HepG2 (cell line): ENCODE results near the gene NEDD8.

ENCODE experiments used
- ARNTL ChIP-seq: sonication (generic); formaldehyde crosslinking; IDR thresholded peaks from 2 replicates; pipeline ENCODE4 v1.4.0; 2020; ENCODE audit warnings: mild to moderate bottlenecking, missing genetic modification reagents
- RXRA ChIP-seq: sonication (generic); formaldehyde crosslinking; IDR thresholded peaks from 2 replicates; pipeline ENCODE4 v1.5.1; 2020; ENCODE audit warnings: missing genetic modification reagents
- SRY ChIP-seq: sonication (generic); formaldehyde crosslinking; IDR thresholded peaks from 2 replicates; pipeline ENCODE4 v1.8.0; 2022; ENCODE audit warnings: mild to moderate bottlenecking, missing genetic modification reagents
- THAP9 ChIP-seq: sonication (generic); formaldehyde crosslinking; IDR thresholded peaks from 2 replicates; pipeline ENCODE4; 2020; ENCODE audit warnings: missing genetic modification reagents, mild to moderate bottlenecking, borderline replicate concordance
- ZMYM2 ChIP-seq: sonication (generic); formaldehyde crosslinking; IDR thresholded peaks from 2 replicates; pipeline ENCODE4 v1.8.0; 2022; ENCODE audit warnings: mild to moderate bottlenecking, missing genetic modification reagents
- ZNF205 ChIP-seq: IDR thresholded peaks from 2 replicates; pipeline ENCODE4 v1.6.1; 2018; ENCODE audit warnings: missing biosample characterization, missing genetic modification reagents
- ZNF263 ChIP-seq: sonication (generic); formaldehyde crosslinking; IDR thresholded peaks from 2 replicates; pipeline ENCODE4 v1.4.0; 2020; ENCODE audit warnings: missing genetic modification reagents
- ZNF274 ChIP-seq: sonication (generic); formaldehyde crosslinking; IDR thresholded peaks from 2 replicates; pipeline ENCODE4 v1.5.1; 2020; ENCODE audit warnings: mild to moderate bottlenecking, missing genetic modification reagents
- ZSCAN29 ChIP-seq: sonication (generic); formaldehyde crosslinking; conservative IDR thresholded peaks from 2 replicates; pipeline ENCODE4 v1.4.0; 2020; ENCODE audit warnings: mild to moderate bottlenecking, missing genetic modification reagents

- TF ChIP-seq ARNTL (CRISPR knock-in tag) (no peak), ZMYM2 (no peak), ZNF205 (CRISPR knock-in tag) (no peak), ZSCAN29 (no peak), SRY (CRISPR knock-in tag) (no peak), RXRA (CRISPR knock-in tag) (no peak), ZNF263 (CRISPR knock-in tag) (no peak), ZNF274 (CRISPR knock-in tag) (no peak), THAP9 (no peak)
These were observed 64.6 kb downstream of the NEDD8 start for GRCh38 chr14:24167469-24168114.
